H1 (cell line): ENCODE data around the gene PLPP7. TPM values are rescaled to one million over a fixed set of nuclear protein-coding genes. Genes with fewer than 3 reads are reported as not detected.

Experiments used
- CTCF ChIA-PET: fragments of 300-600 bp; sonication (Branson Sonifier 250); formaldehyde crosslinking; loops from one replicate; lab custom pipeline; 2021; ENCODE audit not compliant: partially characterized antibody; lab: Charles Lee
- POLR2A ChIA-PET: fragments of 300-600 bp; sonication (Branson Sonifier 250); formaldehyde crosslinking; loops from one replicate; lab custom pipeline; 2021; ENCODE audit warnings: inconsistent platforms; ENCODE audit not compliant: partially characterized antibody; lab: Charles Lee
- DNase-seq, 2 experiments: peaks; one replicate each; pipeline versions ENCODE4 v3.0.0 to v3.0.0-alpha.2; 2010 to 2022; ENCODE audit warnings: low spot score in 2 of 2, low read depth in 1 of 2, mixed read lengths in 1 of 2
- FAIRE-seq: peaks from 2 replicates; lab custom pipeline; 2011; peaks lifted over from hg19 to GRCh38; lab: Jason Lieb, UNC
- H2AFZ ChIP-seq: 2 replicates; pipeline ENCODE4 v1.8.1; 2012; ENCODE audit warnings: low read length, inconsistent platforms
- H2AK5ac ChIP-seq: 2 replicates; pipeline ENCODE4 v1.6.1; 2013; ENCODE audit warnings: low read depth, low read length
- H2BK120ac ChIP-seq: replicated peaks from 2 replicates; pipeline ENCODE3; 2013; ENCODE audit warnings: low read depth, low read length, inconsistent platforms
- H2BK12ac ChIP-seq: 2 replicates; pipeline ENCODE4 v1.6.1; 2013; ENCODE audit warnings: low read depth, low read length
- H2BK15ac ChIP-seq: 2 replicates; pipeline ENCODE4 v1.6.1; 2013; ENCODE audit warnings: low read length
- H2BK20ac ChIP-seq: 2 replicates; pipeline ENCODE4 v1.6.1; 2013; ENCODE audit warnings: low read length
- H2BK5ac ChIP-seq: 2 replicates; pipeline ENCODE4 v1.6.1; 2013; ENCODE audit warnings: low read depth, low read length
- H3K14ac ChIP-seq: 2 replicates; pipeline ENCODE4 v1.6.1; 2013; ENCODE audit warnings: inconsistent platforms; ENCODE audit not compliant: insufficient read length
- H3K18ac ChIP-seq: 2 replicates; pipeline ENCODE4 v1.6.1; 2013; ENCODE audit warnings: low read length; ENCODE audit errors: extremely low read depth
- H3K23ac ChIP-seq: 2 replicates; pipeline ENCODE4 v1.6.1; 2013; ENCODE audit warnings: inconsistent platforms; ENCODE audit not compliant: insufficient read length
- H3K23me2 ChIP-seq: 2 replicates; pipeline ENCODE4 v1.6.1; 2013; ENCODE audit warnings: low read depth, low read length
- H3K27ac ChIP-seq: 2 replicates; pipeline ENCODE4 v1.6.1; 2011; ENCODE audit warnings: low read depth, low read length, inconsistent platforms
- H3K27me3 ChIP-seq, 4 experiments: replicated peaks in 1 of 4; 1 replicate in 1 of 4; 2 replicates in 3 of 4; pipeline versions ENCODE4 v1.6.1 to v1.8.1; 2011 to 2013; ENCODE audit warnings: low read length in 3 of 4, mild to moderate bottlenecking in 3 of 4, inconsistent platforms in 2 of 4, mixed read lengths in 2 of 4, moderate library complexity in 1 of 4; ENCODE audit not compliant: control insufficient read depth in 3 of 4, insufficient read depth in 3 of 4; ENCODE audit errors: extremely low read depth in 1 of 4
- H3K36me3 ChIP-seq, 4 experiments: 2 replicates each; pipeline versions ENCODE4 v1.6.1 to v1.8.1; 2011 to 2013; ENCODE audit warnings: mild to moderate bottlenecking in 4 of 4, low read length in 3 of 4, moderate library complexity in 2 of 4, control low read depth in 1 of 4, inconsistent platforms in 1 of 4; ENCODE audit not compliant: insufficient read depth in 4 of 4, control insufficient read depth in 2 of 4
- H3K4ac ChIP-seq: replicated peaks from 2 replicates; pipeline ENCODE3; 2013; ENCODE audit warnings: low read length, low read depth, mixed read lengths, inconsistent platforms; ENCODE audit not compliant: insufficient read length
- H3K4me1 ChIP-seq, 4 experiments: replicated peaks in 1 of 4; 1 replicate in 1 of 4; 2 replicates in 3 of 4; pipeline versions ENCODE4 v1.6.1 to v1.8.1; 2011 to 2013; ENCODE audit warnings: low read length in 3 of 4, inconsistent platforms in 2 of 4, mixed read lengths in 1 of 4; ENCODE audit not compliant: insufficient read depth in 4 of 4, control insufficient read depth in 3 of 4
- H3K4me2 ChIP-seq, 2 experiments: 2 replicates each; pipeline versions ENCODE4 v1.6.1 to v1.8.1; 2011 to 2013; ENCODE audit warnings: low read depth in 2 of 2, low read length in 2 of 2, control low read depth in 1 of 2, inconsistent platforms in 1 of 2, mild to moderate bottlenecking in 1 of 2; ENCODE audit not compliant: insufficient read depth in 1 of 2
- H3K4me3 ChIP-seq, 4 experiments: fragments of 200-600, 300-600 bp in 1 of 4; sonication (generic), shearing (Covaris generic), sonication (Bioruptor Twin) in 1 of 4; 2 replicates each; pipeline versions ENCODE4 v1.5.1 to v1.8.1; 2011 to 2016; ENCODE audit warnings: low read length in 4 of 4, low read depth in 3 of 4, control low read depth in 2 of 4, inconsistent platforms in 2 of 4, mild to moderate bottlenecking in 2 of 4, mixed read lengths in 1 of 4, moderate library complexity in 1 of 4; ENCODE audit not compliant: insufficient read depth in 2 of 4; ENCODE audit errors: extremely low read depth in 1 of 4
- H3K56ac ChIP-seq: replicated peaks from 2 replicates; pipeline ENCODE3; 2013; ENCODE audit warnings: low read depth, mild to moderate bottlenecking, mixed read lengths, low read length, inconsistent platforms; ENCODE audit not compliant: insufficient read length
- H3K79me1 ChIP-seq: 2 replicates; pipeline ENCODE4 v1.6.1; 2013; ENCODE audit warnings: low read depth, low read length, control low read depth
- H3K79me2 ChIP-seq, 2 experiments: 2 replicates each; pipeline versions ENCODE4 v1.6.1 to v1.8.1; 2012 to 2013; ENCODE audit warnings: low read length in 2 of 2, mild to moderate bottlenecking in 2 of 2, inconsistent platforms in 1 of 2; ENCODE audit not compliant: insufficient read depth in 2 of 2, control insufficient read depth in 1 of 2
- H3K9ac ChIP-seq, 4 experiments: replicated peaks in 1 of 4; 1 replicate in 1 of 4; 2 replicates in 3 of 4; pipeline versions ENCODE4 v1.6.1 to v1.8.1; 2011 to 2013; ENCODE audit warnings: low read depth in 3 of 4, low read length in 3 of 4, control low read depth in 2 of 4, mild to moderate bottlenecking in 2 of 4, moderate library complexity in 2 of 4, inconsistent platforms in 1 of 4; ENCODE audit errors: extremely low read depth in 1 of 4
- H3K9me3 ChIP-seq, 2 experiments: 2 replicates each; pipeline versions ENCODE4 v1.6.1 to v1.8.1; 2012 to 2013; ENCODE audit warnings: mild to moderate bottlenecking in 2 of 2, moderate library complexity in 2 of 2, control low read depth in 1 of 2, inconsistent platforms in 1 of 2, low read depth in 1 of 2, low read length in 1 of 2, mixed read lengths in 1 of 2; ENCODE audit not compliant: insufficient read depth in 2 of 2
- H4K20me1 ChIP-seq, 2 experiments: replicated peaks in 1 of 2; 2 replicates each; pipeline versions ENCODE3 to v1.8.1; 2011 to 2013; ENCODE audit warnings: inconsistent platforms in 2 of 2, low read length in 2 of 2, mild to moderate bottlenecking in 1 of 2; ENCODE audit not compliant: insufficient read depth in 2 of 2, control insufficient read depth in 1 of 2
- H4K5ac ChIP-seq: 2 replicates; pipeline ENCODE4 v1.6.1; 2013; ENCODE audit warnings: low read length, low read depth, mixed read lengths, inconsistent platforms; ENCODE audit not compliant: insufficient read length
- H4K8ac ChIP-seq: 2 replicates; pipeline ENCODE4 v1.8.0; 2013; ENCODE audit warnings: mild to moderate bottlenecking, moderate library complexity, low read length, inconsistent platforms; ENCODE audit not compliant: insufficient read depth; ENCODE audit errors: extremely low read depth
- H4K91ac ChIP-seq: replicated peaks from 2 replicates; pipeline ENCODE3; 2013; ENCODE audit warnings: low read length, mixed read lengths, inconsistent platforms; ENCODE audit not compliant: insufficient read length
- CEBPB ChIP-seq: IDR thresholded peaks from 2 replicates; pipeline ENCODE4 v1.6.1; 2012; ENCODE audit warnings: low read depth, low read length
- EGR1 ChIP-seq: IDR thresholded peaks from 2 replicates; pipeline ENCODE4 v1.6.1; 2011; ENCODE audit warnings: low read depth, low read length, borderline replicate concordance
- GABPA ChIP-seq: IDR thresholded peaks from 2 replicates; pipeline ENCODE4 v1.6.1; 2011; ENCODE audit warnings: mild to moderate bottlenecking, low read length, moderate library complexity, borderline replicate concordance; ENCODE audit not compliant: insufficient read depth
- HDAC2 ChIP-seq, 2 experiments: fragments of 300-600 bp in 1 of 2; sonication (generic) in 1 of 2; IDR thresholded peaks; 2 replicates each; pipeline ENCODE4 v1.6.1; 2011 to 2012; ENCODE audit warnings: low read depth in 2 of 2, low read length in 2 of 2, mild to moderate bottlenecking in 2 of 2, moderate library complexity in 2 of 2, borderline replicate concordance in 1 of 2, inconsistent platforms in 1 of 2
- KDM5A ChIP-seq: fragments of 200-600 bp; IDR thresholded peaks from 2 replicates; pipeline ENCODE4 v1.7.1; 2012; ENCODE audit warnings: mild to moderate bottlenecking, low read length, inconsistent platforms, mixed read lengths
- POLR2AphosphoS5 ChIP-seq: IDR thresholded peaks from 2 replicates; pipeline ENCODE4 v1.6.1; 2011; ENCODE audit warnings: low read depth, low read length
- RXRA ChIP-seq: IDR thresholded peaks from 2 replicates; pipeline ENCODE4 v1.6.1; 2011; ENCODE audit warnings: low read depth, mild to moderate bottlenecking, low read length, moderate library complexity; ENCODE audit not compliant: insufficient read depth
- SAP30 ChIP-seq: fragments of 300-600 bp; sonication (generic); IDR thresholded peaks from 2 replicates; pipeline ENCODE4 v1.7.1; 2012; ENCODE audit warnings: low read length, moderate library complexity, mild to moderate bottlenecking, inconsistent platforms; ENCODE audit not compliant: insufficient read depth, insufficient replicate concordance
- SP1 ChIP-seq: IDR thresholded peaks from 2 replicates; pipeline ENCODE4 v1.6.1; 2011; ENCODE audit warnings: low read depth, low read length
- SP4 ChIP-seq: IDR thresholded peaks from 2 replicates; pipeline ENCODE4 v1.6.1; 2012; ENCODE audit warnings: low read length, inconsistent platforms
- TCF12 ChIP-seq: IDR thresholded peaks from 2 replicates; pipeline ENCODE4 v1.6.1; 2011; ENCODE audit warnings: low read depth, mild to moderate bottlenecking, low read length
- TEAD4 ChIP-seq: IDR thresholded peaks from 2 replicates; pipeline ENCODE4 v1.6.1; 2012; ENCODE audit warnings: low read depth, low read length, inconsistent platforms, mixed read lengths
- WGBS, 2 experiments: shearing (Covaris generic) in 1 of 2; methylation state at CpG; one replicate each; pipeline versions ENCODE4 v1.1.6 to v1.1.7; 2013 to 2015; ENCODE audit warnings: low lambda C conversion rate in 2 of 2, mixed read lengths in 2 of 2, inconsistent platforms in 1 of 2, low coverage in 1 of 2, missing lambda C conversion rate in 1 of 2; ENCODE audit not compliant: insufficient replicate concordance in 2 of 2, insufficient coverage in 1 of 2, insufficient read length in 1 of 2; ENCODE audit errors: extremely low coverage in 1 of 2, missing lambda C conversion rate in 1 of 2; 5-methylcytosine and 5-hydroxymethylcytosine counted together
- polyA plus RNA-seq, 7 experiments: library from polyadenylated mRNA; depleted of rRNA in 3 of 7; stranded (reverse) in 5 of 7; unstranded in 2 of 7; fragments of >200 nt in 5 of 7; fragments of 200-250 nt in 2 of 7; gene quantifications; 1 replicate in 5 of 7; 2 replicates in 1 of 7; 4 replicates in 1 of 7; pipeline versions ENCODE4 v1.2.1 to v1.2.3, GENCODE V29; 2011 to 2013; ENCODE audit warnings: missing spikeins in 2 of 7, mixed read lengths in 2 of 7
- total RNA-seq: library from RNA; stranded (reverse); fragmentation: NEBNext Ultra II Directional; extraction: Animal tissue kit (Norgen Biotek cat#: 25700); gene quantifications from 2 replicates; pipeline ENCODE4 v1.2.1, GENCODE V29; 2021
- TF ChIP-seq, protein P1 (sequence below): IDR thresholded peaks from 2 replicates; pipeline ENCODE4 v1.6.1; 2012; ENCODE audit warnings: low read length, inconsistent platforms

PLPP7 gene
- total and polyA plus RNA-seq, 2 of the 8 experiments (the other 6 are each of a cell fraction or from before 2014, with no cell fraction given): 3.4 to 3.9 TPM

- peaks cover 0 to 9% (median 1%) of the 10 kb centered on the region in 4 experiments; a peak in 3 of 7 replicates for H3K4me1 ChIP-seq
- no peak overlapping the region for H3K4me2 ChIP-seq
- H3K18ac ChIP-seq: no peak overlapping the region
- no peak overlapping the region for H2BK12ac ChIP-seq
- H3K4me3 ChIP-seq: no peak overlapping the region
- H3K23ac ChIP-seq: no peak overlapping the region
- no peaks in the 10 kb centered on the region for H3K79me2 ChIP-seq
- no peaks in the 10 kb centered on the region for H3K36me3 ChIP-seq
- no peak overlapping the region for H4K91ac ChIP-seq
- H2BK15ac ChIP-seq: no peak overlapping the region
- H3K27ac ChIP-seq: no peak overlapping the region
- 88% methylated on average over 10 of the region's 12 CpGs; no CpG with 5 or more reads in 1 of the 2 experiments for WGBS, 2 experiments
- H3K23me2 ChIP-seq: no peaks in the 10 kb centered on the region
- H2AK5ac ChIP-seq: no peak overlapping the region
- H4K8ac ChIP-seq: no peak overlapping the region; the same call in 1 of the 2 replicates
- DNase-seq: no peak
- H3K56ac ChIP-seq: no peak overlapping the region
- H2BK5ac ChIP-seq: no peak overlapping the region
- no peak overlapping the region for H2BK20ac ChIP-seq
- no peak overlapping the region for H3K9ac ChIP-seq
- H3K79me1 ChIP-seq: no peaks in the 10 kb centered on the region
- H2BK120ac ChIP-seq: no peak overlapping the region
- no peak overlapping the region for H3K4ac ChIP-seq
- no peak overlapping the region for H4K5ac ChIP-seq
- FAIRE-seq: no peak
- peaks cover 0 to 2% of the 10 kb centered on the region in 2 experiments for H4K20me1 ChIP-seq
- no peak overlapping the region for H2AFZ ChIP-seq
- H3K14ac ChIP-seq: no peak overlapping the region
- POLR2A ChIA-PET: interaction anchor here (1.6 kb wide), 1 partner anchor 20 kb away, joined by 3 read pairs; no protein-coding TSS in a partner anchor
- H3K27me3 ChIP-seq: no peaks in the 10 kb centered on the region
- no peaks in the 10 kb centered on the region for H3K9me3 ChIP-seq
- CTCF ChIA-PET: interaction anchor here (0.9 to 2.5 kb wide), 3 partner anchors 15 to 77 kb away, joined by 4 to 15 read pairs (median 7); no protein-coding TSS in a partner anchor
- no peak for TF ChIP-seq TCF12
- no peak for TF ChIP-seq KDM5A
- TF ChIP-seq SP1: no peak
- TF ChIP-seq, protein P1, sequence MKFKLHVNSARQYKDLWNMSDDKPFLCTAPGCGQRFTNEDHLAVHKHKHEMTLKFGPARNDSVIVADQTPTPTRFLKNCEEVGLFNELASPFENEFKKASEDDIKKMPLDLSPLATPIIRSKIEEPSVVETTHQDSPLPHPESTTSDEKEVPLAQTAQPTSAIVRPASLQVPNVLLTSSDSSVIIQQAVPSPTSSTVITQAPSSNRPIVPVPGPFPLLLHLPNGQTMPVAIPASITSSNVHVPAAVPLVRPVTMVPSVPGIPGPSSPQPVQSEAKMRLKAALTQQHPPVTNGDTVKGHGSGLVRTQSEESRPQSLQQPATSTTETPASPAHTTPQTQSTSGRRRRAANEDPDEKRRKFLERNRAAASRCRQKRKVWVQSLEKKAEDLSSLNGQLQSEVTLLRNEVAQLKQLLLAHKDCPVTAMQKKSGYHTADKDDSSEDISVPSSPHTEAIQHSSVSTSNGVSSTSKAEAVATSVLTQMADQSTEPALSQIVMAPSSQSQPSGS: no peak
- TF ChIP-seq SAP30: no peak
- no peak for TF ChIP-seq GABPA
- TF ChIP-seq SP4: no peak
- no peak for TF ChIP-seq RXRA
- no peak for TF ChIP-seq HDAC2 (IDR thresholded peaks at IDR 0.05; ENCODE audit: borderline replicate concordance in 1 of 2, low read depth in 2 of 2, low read length in 2 of 2)
- TF ChIP-seq POLR2AphosphoS5: no peak
- TF ChIP-seq TEAD4: no peak
- TF ChIP-seq EGR1: no peak
- no peak for TF ChIP-seq CEBPB
These were observed 30.1 kb upstream of the PLPP7 start for GRCh38 chr9:131259432-131259898.
